ENCODE measurements around the gene EIF1B.

The EIF1B gene

GRCh38 chr3:40358454-40358853 is 48.9 kb downstream of the EIF1B start:
- H3K4me3 ChIP-seq (ENCODE audit: control insufficient read depth, low read depth, low read length), result no peak overlapping the region
- no peak for DNase-seq (ENCODE audit: low read depth)
- TF ChIP-seq CTCF (conservative IDR thresholded peaks at IDR 0.05; ENCODE audit: control insufficient read depth, insufficient read depth, low read depth, low read length), result no peak
